Measurements from ENCODE around the gene FRY. TPM values are rescaled to one million over a fixed set of nuclear protein-coding genes. Genes with fewer than 3 reads are reported as not detected.
A peak's percentile ranks its signal among the peaks of the same experiment; 100 is the strongest.
"Not testable (repeated sequence)": the region's sequence is repeated elsewhere in the genome, so short reads cannot be mapped to it uniquely, and the experiment has no call there.

The FRY gene
- total RNA-seq, 1 donor from 2014 or later = 29.8 TPM

DNA sequence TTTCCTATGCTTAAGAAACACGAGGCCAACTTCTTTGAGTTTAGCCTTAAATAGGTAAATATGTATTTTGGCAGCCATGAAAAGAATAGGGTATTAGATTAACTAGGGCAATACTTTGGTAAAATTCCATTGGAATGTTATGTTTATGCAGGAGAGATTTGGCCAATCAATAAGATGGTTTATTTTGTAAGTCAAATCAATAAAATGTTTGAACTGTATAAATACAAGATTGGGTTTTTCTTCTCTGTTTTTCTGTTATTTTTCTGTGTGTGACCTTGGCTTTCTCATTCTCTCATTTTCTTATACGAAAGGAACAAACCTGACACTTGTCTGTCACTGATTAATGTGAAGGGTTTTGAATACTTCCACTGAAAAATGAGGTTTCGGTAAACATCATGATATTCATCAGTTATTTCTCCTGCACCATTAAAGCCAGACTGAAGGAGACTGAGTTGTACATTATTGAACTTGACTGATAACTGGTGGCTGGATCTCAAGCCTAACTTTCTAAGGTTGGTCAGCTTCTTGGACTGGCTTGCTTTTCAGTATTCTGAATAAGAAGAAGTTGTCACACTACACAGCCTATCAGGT is 8.6 kb downstream of the FRY start:
- no peak for DNase-seq (ENCODE audit: low read depth)

DNA sequence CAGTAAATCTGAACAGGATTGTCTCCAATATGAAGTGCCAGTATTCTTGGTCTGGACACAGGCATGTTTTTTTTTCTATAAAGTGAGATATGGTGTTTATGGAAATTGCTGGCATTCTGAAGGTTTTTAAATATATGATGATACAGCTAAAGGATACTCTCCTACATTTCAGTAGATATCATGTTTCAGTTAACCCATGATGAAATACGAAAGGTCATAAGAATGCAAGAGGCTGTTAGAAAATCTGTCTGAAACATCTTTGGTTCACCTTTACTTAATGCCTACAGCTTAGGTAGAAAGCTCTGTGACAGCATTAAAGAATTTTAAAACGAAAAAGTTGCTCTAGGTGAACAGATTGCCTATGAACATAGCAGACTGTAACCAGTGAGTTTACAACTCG is 9.1 kb downstream of the FRY start:
- no peak for DNase-seq (ENCODE audit: low read depth)

DNA sequence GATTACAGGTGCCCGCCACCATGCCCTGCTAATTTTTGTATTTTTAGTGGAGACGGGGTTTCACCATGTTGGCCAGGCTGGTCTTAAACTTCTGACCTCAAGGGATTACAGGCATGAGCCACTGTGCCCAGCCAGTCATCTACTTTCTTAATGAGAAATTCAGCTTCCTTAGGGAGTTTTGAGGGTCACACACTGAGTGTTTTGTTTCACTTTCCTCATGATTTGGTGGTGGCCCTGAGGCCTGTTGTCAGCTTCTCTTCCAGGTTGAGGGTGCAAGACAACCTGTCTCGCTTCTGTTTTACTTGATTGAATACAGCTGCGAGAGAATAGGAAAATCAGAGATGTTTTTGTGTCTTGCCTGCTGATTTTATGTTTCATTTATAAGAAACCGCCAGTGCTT is 9.9 kb downstream of the FRY start:
- DNase-seq (ENCODE audit: low read depth) = no peak

DNA sequence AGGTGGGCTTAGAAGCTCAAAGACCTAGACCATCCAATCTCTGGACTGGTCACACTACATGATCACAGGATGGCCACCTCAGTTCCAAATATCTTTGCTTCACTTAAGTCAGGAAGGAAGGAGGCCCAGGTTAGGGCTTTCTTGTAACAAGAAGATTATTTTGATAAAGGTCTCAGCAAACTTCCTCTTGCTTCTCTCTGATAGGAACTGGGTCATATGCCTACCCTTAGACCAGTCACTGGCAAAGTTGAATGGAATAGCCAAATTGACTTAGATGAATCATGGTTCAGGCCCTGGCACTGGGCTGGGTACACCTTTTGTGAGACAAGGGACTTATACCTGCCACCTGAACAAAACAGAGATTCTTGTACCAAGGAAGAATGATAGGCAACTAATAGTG is 11.0 kb downstream of the FRY start:
- DNase-seq (ENCODE audit: low read depth) = no peak

DNA sequence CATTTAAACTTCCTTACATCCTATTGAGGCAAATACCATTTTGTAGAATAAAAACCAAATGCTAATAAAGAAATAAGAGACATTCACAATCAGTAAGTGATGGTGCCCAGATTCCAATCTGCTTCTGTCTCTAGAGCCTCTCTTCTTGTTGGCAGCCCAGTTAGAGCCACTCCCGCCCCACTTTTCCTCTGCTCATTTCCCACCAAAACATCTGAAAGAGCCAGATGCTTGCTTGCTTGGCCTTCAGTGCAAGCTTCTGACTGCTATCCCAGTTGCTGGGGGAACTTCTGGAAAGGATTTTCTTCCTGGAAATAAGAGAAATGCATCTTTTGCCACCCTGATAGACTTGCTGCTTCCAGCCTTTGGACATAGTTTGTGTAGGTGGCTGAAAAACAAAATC is 12.9 kb downstream of the FRY start:
- DNase-seq (ENCODE audit: low read depth) = no peak

DNA sequence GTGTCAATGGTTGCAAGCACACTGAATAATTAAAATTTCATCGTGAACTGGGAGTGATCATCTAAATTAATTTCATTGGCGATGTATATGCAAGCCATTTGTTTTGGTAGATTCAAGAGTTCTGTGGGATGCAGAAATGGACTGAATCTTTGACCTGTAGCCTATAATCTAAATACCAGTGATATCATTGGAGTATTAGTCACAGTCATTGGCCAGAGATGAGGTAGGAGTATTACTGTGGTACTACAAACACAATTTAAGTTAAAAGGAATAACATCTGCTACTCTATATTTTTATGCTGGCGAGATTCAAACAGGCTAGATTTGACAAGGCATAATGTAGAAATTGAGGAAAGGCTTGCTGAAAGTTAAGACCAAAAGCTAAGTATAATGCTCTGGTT is 14.0 kb downstream of the FRY start:
- no peak for DNase-seq (ENCODE audit: low read depth)

DNA sequence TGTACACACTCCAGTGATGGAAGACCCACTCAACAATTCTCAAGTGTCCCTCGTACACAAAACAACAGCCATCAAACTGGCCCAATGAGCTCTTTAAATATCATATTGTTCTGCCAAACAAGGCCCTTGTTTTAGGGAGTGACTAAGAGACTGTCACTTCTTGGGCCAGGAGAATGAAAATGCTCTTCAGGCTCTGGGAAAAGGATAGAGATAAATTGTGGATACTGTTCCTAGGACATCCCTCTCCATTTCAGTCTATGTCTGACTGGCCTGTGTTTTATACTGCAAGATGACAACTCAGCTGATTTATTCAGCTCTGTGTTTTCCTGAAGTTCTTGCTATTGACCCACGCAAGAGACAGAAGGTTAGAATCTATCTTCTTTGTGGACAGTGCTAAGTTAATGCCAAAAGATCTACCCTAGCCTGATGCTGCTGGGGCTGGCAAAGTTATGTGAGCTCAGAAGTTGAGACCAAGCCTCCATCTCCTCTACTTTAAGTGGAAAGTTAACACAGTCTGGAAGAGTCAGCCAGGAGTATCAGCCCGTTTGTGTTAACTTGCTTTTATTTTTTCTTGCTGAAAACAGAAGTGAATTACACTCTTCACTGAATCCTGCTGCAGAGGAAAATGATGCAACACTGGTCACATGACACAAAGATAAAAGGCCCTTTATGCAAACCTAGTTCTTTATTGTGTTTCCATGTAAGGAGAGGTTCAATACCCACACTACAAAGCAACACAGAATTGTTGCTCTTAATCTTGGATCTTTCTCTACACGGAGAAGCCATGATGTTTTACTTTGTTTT is 14.6 kb downstream of the FRY start:
- DNase-seq (ENCODE audit: low read depth) = no peak

DNA sequence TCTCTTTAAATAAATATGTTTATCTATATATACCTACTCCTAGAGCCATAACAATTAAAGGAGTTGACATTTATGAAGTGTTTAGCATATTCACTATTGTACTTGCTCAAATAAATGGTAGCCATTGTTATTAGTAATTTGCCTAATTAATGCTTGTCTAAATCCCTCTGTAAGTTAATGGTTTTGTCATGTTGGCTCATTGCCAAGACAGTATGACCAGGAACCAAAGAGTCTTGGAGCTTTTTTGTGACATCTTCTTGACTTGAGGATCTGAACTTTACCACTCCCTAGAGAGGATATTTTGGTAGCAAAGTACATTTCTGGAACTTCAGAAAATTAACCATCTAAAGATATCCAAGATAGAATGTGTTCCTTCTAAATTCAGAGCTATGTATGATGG is 15.5 kb downstream of the FRY start:
- DNase-seq (ENCODE audit: low read depth) = no peak

DNA sequence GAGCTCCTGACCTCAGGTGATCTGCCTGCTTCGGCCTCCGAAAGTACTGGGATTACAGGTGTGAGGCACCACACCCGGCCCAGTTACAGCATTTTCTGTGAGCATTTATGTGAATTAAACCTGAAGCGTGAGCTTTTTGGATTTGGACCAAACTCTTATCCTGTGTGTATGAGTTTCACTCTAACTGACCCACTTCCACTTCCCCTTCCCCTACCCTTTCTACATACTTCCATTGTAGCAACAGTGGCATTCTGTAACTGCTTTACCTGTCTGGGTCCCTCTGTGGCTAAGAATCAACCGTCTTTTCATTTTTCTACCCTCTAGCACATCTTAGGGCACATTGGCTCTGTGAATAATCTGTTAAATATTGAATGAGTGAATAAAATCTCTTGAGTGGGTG is 16.2 kb downstream of the FRY start:
- no peak for DNase-seq (ENCODE audit: low read depth)

DNA sequence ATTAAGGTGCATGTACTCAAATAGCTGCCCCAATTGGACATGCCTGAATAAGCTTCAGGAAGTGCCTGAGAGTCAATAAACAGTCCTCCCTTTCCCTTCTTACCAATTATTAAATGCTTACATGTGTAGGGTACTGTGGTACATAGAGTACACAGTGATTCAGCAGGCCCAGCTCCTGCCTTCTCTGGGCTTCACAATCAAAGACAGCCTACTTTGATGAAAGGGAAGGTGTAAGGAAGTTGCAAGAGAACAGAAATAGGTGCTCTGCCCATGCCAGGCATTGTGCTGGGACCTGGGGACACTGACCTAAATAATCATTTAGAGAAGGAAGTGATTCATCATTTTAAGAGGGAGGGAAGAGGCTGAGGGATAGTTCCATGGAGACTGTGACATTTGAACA is 17.2 kb downstream of the FRY start:
- DNase-seq (ENCODE audit: low read depth) = peak; percentile 18

DNA sequence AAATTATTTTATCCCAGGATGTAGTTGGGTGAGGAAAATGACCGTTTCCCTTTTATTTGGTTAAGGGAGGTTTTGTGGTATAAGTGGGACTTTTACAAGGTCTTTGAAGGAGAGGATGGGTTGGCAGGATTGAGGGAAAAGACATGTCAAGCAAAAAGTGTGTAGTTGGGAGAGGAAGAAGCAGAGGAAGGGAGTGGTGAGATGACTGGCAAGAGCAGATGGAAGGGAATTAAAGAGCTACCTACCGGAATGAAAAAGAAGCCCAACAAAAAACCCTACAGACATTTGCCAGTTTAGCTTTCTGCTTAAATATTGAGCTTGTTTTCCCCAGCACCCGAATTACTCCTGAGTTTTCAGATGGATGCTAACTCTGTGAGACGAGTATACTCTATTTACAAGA is 19.6 kb downstream of the FRY start:
- DNase-seq (ENCODE audit: low read depth) = peak; percentile 80

DNA sequence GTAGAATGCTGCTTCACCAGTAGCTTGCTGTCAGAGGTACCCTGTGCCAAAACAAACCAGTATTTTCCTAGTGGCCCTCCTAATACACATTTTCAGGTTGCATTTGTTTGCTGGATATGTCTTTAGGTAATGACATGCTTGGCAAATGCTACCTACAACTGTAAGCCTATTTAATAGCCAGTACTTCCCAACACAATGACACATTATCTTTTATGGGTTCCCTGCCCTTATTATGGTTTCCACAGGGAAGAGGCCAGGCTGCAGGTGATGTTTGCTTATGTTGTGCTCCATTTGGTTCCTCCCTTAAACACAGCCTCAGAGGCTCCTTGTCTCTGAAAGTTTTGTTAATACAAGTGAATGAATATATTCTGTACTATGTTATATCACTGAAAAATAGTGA is 24.7 kb downstream of the FRY start:
- no peak for DNase-seq (ENCODE audit: low read depth)

DNA sequence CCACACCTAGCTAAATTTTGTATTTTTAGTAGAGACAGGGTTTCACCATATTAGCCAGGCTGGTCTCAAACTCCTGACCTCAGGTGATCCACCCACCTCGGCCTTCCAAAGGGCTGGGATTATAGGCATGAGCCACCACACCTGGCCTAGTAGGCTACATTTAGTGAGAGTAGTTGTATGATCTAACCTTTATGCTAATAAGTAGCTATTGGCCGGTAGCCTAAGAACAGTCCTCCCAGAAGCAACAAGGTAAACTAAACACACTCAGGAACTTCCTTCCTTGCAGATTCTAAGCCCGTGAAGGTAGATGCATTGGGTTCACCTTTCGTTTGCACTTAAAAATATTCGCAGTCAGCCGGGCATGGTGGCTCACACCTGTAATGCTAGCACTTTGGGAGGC is 25.8 kb downstream of the FRY start:
- DNase-seq (ENCODE audit: low read depth) = not testable (repeated sequence)

DNA sequence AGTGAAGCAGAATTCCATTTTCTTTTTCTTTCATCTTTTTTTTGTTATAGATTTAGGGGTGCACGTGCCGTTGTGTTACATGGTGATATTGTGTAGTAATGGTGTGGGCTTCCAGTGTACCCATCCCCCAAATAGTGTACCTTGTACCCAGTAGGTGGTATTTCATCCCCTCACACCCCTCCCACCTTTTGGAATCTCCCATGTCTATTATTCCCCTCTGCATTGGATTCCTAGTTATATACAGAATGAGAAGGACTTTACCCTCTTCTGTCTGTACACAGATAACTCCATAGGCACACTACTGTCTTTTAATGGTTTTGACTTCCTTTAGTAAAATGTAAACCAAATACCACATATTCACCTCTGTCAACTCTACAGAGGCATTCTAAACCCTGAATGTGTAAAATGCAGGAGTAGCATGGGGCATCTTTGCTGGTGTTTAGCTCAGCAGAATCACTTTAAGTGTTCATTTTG is 28.0 kb downstream of the FRY start:
- DNase-seq (ENCODE audit: low read depth) = no peak

DNA sequence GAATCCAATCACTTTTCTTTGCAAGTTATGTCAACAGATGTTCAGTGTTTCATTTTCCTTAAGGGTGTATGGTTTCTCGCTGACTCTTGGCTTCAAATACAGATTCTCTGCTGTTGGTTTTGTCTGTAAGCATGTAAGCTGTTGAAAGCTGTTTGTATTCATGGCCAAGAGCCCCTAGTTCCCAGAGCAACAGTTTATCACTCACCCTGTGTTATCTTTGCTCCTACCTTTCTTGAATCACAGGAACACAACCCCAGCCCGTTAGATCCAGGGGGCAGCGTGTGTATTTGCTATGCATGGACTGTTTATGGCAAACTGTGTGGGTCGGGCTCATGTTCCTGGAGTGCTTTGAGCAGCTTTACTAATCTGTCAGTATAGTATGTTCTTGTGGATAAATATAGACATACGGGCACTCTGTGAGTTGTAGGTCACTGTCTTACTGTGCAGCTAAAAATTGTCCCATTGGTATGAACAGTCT is 28.9 kb downstream of the FRY start:
- DNase-seq (ENCODE audit: low read depth) = no peak

DNA sequence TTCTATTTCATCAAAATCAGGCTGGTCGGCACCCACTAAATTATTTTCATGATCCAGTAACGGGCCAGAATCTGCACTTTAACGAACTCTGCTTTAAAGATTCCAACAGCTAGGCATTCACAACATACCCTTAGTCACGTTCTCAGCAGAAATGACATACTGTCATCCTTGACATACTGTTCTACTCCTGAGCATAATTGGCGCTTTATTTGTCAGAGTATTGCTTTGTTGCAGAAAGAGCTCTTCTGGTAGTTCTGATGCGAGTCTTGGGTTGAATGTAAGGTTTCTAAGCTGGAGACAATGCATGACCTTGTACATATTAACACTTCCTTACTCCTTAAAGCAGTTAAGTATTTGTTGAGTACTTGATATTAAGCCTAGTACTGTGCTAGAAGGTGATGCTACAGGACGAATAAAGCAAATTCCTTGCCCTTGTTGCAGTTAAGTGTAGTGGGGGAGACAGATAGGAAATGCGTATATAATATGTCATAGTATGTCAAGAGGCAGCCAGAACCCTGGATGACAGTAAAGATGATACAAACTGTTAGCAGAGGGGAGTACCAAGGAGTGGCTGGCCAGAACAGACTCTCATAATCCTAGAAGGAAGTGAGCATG is 32.2 kb downstream of the FRY start:
- DNase-seq (ENCODE audit: low read depth) = no peak

DNA sequence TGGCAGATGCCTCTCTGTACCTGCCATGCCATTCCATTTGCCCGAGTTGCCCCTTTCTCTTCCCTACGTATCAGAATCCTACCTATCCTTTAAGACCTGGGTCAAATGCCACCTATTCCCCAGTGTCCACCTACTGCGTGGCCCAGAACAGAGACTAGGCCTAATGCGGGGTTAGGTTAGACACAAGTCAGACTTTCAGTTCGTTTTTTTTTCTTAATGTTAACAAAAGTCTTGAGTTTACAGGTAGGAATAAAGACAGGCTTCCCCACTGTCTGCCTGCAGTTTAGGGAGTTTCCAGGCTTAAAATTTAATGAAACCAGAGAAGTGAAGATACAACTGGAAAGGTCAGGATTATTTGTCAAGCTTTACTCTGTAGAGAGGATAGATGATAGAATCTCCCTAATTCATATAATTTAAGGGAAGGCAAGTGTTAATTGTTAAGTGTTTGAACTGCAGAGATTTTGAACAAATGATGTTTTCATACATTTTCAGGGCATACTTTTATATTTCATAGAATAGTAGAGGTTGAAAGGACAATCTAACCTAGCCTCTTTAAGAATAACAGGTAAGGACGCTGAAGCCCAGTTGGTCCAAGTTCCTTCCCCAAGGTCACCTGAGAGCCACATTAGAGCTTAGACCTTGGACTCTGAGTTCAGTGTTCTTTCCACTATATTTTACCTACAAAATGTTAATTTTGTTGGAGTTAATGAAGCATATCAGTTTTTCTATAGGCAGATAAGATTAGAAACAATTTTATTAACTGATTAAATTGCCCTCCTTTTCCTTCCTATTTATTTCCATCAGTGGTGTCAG is 35.8 kb downstream of the FRY start:
- no peak for DNase-seq (ENCODE audit: low read depth)

DNA sequence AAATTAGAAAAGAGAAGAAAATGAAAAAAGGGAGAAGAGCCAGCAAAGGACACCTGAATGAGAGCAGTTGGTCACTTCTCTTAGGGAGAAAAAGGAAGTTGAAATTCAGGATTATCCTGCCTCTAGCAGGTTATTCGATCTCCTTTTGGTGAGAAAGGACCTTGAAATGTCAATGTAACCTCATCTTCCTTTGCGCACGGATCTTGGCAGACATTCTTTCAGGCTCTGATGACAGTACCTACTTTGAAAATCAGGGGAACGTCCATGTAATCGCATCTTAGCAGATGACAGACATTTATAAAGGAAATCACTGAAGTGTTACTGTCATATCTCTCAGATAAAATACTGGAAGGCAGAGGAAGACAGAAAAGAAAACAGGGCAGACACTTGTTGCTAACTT is 36.7 kb downstream of the FRY start:
- no peak for DNase-seq (ENCODE audit: low read depth)

DNA sequence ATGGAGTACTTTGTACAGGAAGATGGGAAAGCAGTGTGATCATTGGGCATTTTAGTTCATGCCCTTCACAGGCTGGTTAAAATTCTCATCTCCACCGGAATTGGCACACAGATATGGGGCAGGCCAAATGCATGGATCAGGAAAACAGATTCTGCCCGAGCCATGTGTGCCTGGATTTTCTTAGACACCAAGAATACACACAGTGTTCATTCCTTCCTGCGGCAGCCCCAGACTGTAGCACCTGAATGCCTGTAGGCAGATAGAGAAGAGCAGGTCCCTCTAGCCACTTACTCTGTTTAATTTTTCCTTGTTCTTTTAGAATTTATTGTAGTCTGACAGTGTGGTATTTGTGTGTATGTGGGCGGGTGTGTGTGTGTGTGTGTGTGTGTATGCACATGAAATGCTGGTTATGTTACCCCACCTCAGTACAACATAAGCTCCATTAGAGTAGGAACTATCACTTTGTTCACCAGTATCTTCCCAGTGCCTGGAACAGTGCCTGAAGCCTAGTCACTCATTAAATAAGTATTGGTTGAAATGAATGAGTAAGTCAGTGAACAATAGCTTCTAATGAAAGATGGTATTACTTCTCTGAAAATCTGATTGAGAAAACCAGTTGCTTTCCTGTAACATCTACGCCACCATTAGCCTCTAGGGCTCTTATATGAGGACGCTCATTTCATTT is 41.7 kb downstream of the FRY start:
- no peak for DNase-seq (ENCODE audit: low read depth)

DNA sequence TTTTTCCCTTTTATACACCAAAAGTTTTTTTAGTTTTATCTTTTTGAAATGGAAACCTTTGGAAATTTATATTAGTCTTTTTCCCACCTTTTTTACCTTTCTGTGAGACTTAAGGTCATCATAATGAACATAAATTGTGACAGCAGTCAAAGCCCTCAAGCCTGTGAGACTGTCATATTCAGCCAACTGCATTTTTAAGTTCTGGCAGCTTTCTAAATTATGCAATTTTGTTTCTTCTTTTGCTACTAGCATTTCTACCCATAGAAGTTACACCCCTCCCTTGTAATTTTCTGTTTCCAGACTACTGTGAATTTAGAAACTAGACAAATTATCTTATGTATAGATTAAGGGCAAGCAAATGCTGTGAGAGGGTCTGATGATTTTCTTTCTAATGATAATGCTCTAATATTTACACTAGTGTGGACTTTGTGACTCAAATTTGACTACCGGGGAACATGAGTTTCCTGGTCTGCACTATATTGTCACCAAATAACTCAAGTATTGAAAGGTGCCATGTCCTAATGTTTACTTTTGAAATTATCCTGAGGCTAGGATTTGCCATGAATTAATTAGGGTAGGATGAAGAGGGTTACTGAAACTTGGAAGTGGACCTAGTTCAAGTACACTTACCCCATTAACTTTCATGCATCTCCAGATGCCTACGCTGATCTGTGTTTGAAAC is 43.7 kb downstream of the FRY start:
- no peak for DNase-seq (ENCODE audit: low read depth)

DNA sequence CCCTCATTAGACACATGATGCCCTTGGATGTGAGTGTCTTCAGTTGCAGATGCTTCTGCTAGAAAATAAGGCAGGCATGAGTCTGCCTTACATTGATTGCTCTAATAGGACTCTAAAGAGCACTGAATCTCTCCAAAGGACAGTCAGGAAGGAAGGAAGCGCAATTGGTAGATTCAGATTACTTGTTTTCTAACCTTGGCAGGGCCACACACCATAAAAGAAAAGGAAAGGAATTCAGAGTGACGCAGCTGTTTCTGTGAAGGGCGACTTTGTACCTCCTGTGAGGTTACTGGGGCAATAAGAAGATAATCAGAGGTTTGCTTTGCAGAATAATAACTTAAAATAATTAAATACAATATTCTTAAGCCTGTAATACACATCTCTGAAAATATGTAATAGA is 48.0 kb downstream of the FRY start:
- no peak for DNase-seq (ENCODE audit: low read depth)
